ENCODE data around the gene TTC34. TPM values are rescaled to one million over a fixed set of nuclear protein-coding genes. Genes with fewer than 3 reads are reported as not detected.

The TTC34 gene
- total and polyA plus RNA-seq, 2 of the 13 experiments (the other 11 are each of a cell fraction or from before 2014, with no cell fraction given), result 0.07 to 0.11 TPM

DNA sequence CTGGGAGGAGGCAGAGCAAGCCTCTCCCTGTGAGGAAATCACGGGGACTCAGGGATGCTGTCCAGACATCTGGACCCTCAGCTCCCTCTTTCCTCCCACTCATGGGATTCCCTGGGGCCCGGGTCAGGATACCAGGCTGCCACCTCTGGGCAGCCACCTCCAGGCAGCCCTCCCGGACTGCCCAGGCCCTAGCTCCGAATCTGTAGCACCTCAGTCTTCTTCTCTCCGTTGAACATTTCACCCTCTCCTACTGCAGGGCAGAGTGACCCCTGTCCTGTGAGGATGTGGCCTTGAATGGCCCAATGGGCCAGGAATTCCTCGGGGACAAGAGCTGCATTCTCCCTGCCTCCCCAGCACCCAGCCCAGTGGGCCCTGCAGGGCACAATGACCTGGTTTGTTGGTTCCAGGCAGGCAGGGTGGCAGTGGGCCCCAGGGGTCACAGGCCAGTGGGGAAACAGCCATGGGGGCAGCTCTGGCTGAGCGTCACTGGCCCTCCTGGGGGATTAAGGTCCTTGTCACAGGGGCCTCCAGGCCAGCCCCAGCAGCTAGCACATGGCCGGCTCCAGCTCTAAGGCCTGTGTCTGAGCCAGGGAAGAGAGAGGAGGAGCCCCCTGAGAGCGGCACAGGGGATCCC, 9.5 kb upstream of the TTC34 start (continued):
- TF ChIP-seq, protein P1, sequence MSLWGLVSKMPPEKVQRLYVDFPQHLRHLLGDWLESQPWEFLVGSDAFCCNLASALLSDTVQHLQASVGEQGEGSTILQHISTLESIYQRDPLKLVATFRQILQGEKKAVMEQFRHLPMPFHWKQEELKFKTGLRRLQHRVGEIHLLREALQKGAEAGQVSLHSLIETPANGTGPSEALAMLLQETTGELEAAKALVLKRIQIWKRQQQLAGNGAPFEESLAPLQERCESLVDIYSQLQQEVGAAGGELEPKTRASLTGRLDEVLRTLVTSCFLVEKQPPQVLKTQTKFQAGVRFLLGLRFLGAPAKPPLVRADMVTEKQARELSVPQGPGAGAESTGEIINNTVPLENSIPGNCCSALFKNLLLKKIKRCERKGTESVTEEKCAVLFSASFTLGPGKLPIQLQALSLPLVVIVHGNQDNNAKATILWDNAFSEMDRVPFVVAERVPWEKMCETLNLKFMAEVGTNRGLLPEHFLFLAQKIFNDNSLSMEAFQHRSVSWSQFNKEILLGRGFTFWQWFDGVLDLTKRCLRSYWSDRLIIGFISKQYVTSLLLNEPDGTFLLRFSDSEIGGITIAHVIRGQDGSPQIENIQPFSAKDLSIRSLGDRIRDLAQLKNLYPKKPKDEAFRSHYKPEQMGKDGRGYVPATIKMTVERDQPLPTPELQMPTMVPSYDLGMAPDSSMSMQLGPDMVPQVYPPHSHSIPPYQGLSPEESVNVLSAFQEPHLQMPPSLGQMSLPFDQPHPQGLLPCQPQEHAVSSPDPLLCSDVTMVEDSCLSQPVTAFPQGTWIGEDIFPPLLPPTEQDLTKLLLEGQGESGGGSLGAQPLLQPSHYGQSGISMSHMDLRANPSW (CRISPR knock-in tag; IDR thresholded peaks at IDR 0.05; ENCODE audit: borderline replicate concordance), result no peak
- TF ChIP-seq, protein P2, sequence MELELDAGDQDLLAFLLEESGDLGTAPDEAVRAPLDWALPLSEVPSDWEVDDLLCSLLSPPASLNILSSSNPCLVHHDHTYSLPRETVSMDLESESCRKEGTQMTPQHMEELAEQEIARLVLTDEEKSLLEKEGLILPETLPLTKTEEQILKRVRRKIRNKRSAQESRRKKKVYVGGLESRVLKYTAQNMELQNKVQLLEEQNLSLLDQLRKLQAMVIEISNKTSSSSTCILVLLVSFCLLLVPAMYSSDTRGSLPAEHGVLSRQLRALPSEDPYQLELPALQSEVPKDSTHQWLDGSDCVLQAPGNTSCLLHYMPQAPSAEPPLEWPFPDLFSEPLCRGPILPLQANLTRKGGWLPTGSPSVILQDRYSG (CRISPR knock-in tag; IDR thresholded peaks at IDR 0.05), result no peak
- no peak for TF ChIP-seq STAT5B (CRISPR knock-in tag; IDR thresholded peaks at IDR 0.05)
- peak; percentile 64 for TF ChIP-seq ZBTB7B (CRISPR knock-in tag; IDR thresholded peaks at IDR 0.05)
- no peak for TF ChIP-seq ZFYVE20 (CRISPR knock-in tag; IDR thresholded peaks at IDR 0.05; ENCODE audit: borderline replicate concordance, low read depth)
- no peak for TF ChIP-seq RELA (CRISPR knock-in tag; IDR thresholded peaks at IDR 0.05)
- TF ChIP-seq PHF20 (CRISPR knock-in tag; IDR thresholded peaks at IDR 0.05), result no peak
- TF ChIP-seq RBFOX2 (IDR thresholded peaks at IDR 0.05; ENCODE audit: low read depth, low read length), result peak; percentile 66
- no peak for TF ChIP-seq ZNF766 (CRISPR knock-in tag; IDR thresholded peaks at IDR 0.05; ENCODE audit: borderline replicate concordance)
- no peak for TF ChIP-seq PRPF4 (IDR thresholded peaks at IDR 0.05; ENCODE audit: low read depth, low read length, poor library complexity, severe bottlenecking)
- TF ChIP-seq ZMYM2 (CRISPR knock-in tag; IDR thresholded peaks at IDR 0.05), result 0 out of 2 replicates have a peak, but pooled peaks have one; percentile 22
- no peak for TF ChIP-seq ZNF776 (CRISPR knock-in tag; IDR thresholded peaks at IDR 0.05)
- TF ChIP-seq XBP1 (CRISPR knock-in tag; IDR thresholded peaks at IDR 0.05), result no peak
- no peak for TF ChIP-seq NCOA1 (CRISPR knock-in tag; IDR thresholded peaks at IDR 0.05)
- TF ChIP-seq ZNF562 (CRISPR knock-in tag; IDR thresholded peaks at IDR 0.05; ENCODE audit: borderline replicate concordance), result no peak
- TF ChIP-seq, protein P3, sequence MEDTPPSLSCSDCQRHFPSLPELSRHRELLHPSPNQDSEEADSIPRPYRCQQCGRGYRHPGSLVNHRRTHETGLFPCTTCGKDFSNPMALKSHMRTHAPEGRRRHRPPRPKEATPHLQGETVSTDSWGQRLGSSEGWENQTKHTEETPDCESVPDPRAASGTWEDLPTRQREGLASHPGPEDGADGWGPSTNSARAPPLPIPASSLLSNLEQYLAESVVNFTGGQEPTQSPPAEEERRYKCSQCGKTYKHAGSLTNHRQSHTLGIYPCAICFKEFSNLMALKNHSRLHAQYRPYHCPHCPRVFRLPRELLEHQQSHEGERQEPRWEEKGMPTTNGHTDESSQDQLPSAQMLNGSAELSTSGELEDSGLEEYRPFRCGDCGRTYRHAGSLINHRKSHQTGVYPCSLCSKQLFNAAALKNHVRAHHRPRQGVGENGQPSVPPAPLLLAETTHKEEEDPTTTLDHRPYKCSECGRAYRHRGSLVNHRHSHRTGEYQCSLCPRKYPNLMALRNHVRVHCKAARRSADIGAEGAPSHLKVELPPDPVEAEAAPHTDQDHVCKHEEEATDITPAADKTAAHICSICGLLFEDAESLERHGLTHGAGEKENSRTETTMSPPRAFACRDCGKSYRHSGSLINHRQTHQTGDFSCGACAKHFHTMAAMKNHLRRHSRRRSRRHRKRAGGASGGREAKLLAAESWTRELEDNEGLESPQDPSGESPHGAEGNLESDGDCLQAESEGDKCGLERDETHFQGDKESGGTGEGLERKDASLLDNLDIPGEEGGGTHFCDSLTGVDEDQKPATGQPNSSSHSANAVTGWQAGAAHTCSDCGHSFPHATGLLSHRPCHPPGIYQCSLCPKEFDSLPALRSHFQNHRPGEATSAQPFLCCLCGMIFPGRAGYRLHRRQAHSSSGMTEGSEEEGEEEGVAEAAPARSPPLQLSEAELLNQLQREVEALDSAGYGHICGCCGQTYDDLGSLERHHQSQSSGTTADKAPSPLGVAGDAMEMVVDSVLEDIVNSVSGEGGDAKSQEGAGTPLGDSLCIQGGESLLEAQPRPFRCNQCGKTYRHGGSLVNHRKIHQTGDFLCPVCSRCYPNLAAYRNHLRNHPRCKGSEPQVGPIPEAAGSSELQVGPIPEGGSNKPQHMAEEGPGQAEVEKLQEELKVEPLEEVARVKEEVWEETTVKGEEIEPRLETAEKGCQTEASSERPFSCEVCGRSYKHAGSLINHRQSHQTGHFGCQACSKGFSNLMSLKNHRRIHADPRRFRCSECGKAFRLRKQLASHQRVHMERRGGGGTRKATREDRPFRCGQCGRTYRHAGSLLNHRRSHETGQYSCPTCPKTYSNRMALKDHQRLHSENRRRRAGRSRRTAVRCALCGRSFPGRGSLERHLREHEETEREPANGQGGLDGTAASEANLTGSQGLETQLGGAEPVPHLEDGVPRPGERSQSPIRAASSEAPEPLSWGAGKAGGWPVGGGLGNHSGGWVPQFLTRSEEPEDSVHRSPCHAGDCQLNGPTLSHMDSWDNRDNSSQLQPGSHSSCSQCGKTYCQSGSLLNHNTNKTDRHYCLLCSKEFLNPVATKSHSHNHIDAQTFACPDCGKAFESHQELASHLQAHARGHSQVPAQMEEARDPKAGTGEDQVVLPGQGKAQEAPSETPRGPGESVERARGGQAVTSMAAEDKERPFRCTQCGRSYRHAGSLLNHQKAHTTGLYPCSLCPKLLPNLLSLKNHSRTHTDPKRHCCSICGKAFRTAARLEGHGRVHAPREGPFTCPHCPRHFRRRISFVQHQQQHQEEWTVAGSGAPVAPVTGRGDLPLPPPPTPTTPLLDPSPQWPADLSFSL (CRISPR knock-in tag; IDR thresholded peaks at IDR 0.05), result no peak
- no peak for TF ChIP-seq SATB2 (CRISPR knock-in tag; IDR thresholded peaks at IDR 0.05)

All from HepG2 (cell line).